T-helper 17 cell (primary cell): ENCODE results near the gene PGP. TPM values are rescaled to one million over a fixed set of nuclear protein-coding genes. Genes with fewer than 3 reads are reported as not detected.

Experiments used
- ATAC-seq: fragments of 150-1000 bp; cut with Tn5 transposase; 2 replicates; pipeline ENCODE4 v1.10.0; 2021; ENCODE audit warnings: mild to moderate bottlenecking, moderate library complexity
- DNase-seq, 3 donors: peaks; one replicate each; pipeline versions ENCODE4 v3.0.0 to v3.0.0-alpha.2; 2020 to 2021
- H3K9me3 ChIP-seq: one replicate; pipeline ENCODE4 v1.7.0; 2013; ENCODE audit warnings: low read length, mild to moderate bottlenecking; ENCODE audit not compliant: control insufficient read depth, poor library complexity, severe bottlenecking
- H3K27ac Mint-ChIP-seq: one replicate; pipeline ENCODE4 v1.8.0; 2022; ENCODE audit warnings: mild to moderate bottlenecking, moderate library complexity, mixed read lengths
- H3K27me3 Mint-ChIP-seq: one replicate; pipeline ENCODE4 v1.8.0; 2022; ENCODE audit warnings: mixed read lengths
- H3K36me3 Mint-ChIP-seq: one replicate; pipeline ENCODE4 v1.8.0; 2022; ENCODE audit warnings: low read depth, mixed read lengths
- H3K4me1 Mint-ChIP-seq: one replicate; pipeline ENCODE4 v1.8.0; 2022; ENCODE audit warnings: mild to moderate bottlenecking, mixed read lengths
- H3K4me3 Mint-ChIP-seq: one replicate; pipeline ENCODE4 v1.8.0; 2022; ENCODE audit warnings: mild to moderate bottlenecking, moderate library complexity, mixed read lengths
- total RNA-seq, 4 donors: library from RNA in 2 of 4; stranded (reverse) in 2 of 4; gene quantifications; one replicate each; pipeline ENCODE4 v1.2.3 and lab custom pipeline; 2022 to 2026

The PGP gene
- total RNA-seq, 2 donors from 2014 or later: 7.8 to 9.2 TPM

DNA sequence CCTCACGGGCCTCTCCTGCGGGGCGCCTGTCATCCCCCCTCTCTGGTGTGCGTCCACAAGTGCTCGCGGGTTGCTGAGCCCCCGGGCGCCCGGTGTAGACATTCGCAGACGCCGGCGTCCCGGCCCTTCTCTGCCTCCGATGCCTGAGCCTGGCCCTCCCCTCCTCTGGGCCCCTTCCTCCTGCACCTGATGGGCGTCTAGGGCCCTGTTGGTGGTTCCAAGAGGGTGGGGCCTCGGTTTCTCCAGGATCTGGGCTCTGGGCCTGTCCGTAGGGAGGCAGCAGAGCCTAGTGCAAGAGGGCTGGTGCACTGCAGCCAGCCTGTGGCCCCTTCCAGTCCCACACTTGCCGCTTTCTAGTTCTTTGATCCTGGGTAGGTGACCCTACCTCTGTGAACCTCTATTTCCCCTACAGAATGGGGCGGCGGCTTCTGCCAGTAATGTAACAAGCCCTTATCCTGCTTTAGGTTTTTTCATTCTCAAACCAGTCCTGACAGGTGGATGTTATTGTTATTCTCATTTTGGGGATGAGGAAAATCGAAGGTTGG, 9.4 kb upstream of the PGP start:
- ATAC-seq: peak; percentile 14

DNA sequence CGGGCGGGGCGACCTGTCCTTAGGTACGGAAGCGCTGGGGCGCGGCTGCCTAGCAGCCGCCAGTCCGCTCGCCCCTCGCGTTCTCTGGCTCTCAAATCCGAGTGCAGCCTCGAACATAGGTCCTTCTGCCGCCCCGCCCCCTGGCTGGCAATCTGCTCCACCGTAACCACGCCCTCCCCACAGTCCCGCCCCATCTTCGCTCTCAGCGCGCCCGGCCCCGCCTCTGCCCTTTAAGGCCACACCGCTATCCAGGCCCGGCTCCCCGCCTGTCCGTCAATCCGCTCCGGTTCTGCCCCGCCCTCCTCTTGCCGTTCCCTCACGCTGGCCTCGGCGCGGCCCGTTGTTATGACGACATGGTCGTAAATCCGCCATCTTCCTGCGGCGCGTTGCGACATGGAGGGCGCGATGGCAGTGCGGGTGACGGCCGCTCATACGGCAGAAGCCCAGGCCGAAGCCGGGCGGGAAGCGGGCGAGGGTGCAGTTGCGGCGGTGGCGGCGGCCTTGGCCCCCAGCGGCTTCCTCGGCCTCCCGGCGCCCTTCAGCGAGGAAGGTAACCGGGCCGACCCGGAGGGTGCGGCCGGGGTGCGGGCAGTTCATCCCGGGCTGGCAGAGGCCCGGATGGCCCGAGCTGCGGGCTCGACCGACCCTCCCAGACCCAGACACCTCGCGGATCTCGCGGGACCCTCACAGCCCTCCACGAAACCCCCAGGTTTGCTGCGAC, 8.7 kb upstream of the PGP start, which contains the start of gene E4F1:
TSS of gene E4F1 (plus strand) at position 371 of the 721 bp plus-strand sequence. CDS start at position 394, 23 bp downstream.
- Mint-ChIP-seq H3K4me3 (peak within 1 kb of the TSS; percentile 88), H3K4me1 (peaks cover 9% of the 10 kb centered on the region), H3K36me3 (no peaks in the 10 kb centered on the region), H3K27me3 (no peaks in the 10 kb centered on the region), H3K27ac (peak within 1 kb of the TSS; percentile 83)
- ATAC-seq (peak; percentile 98), DNase-seq (peak; percentile 97 to 99 (median 99))
- no peaks in the 10 kb centered on the region for H3K9me3 ChIP-seq

More for the DNA sequence above, 9.4 kb upstream of the PGP start:
- H3K27me3 Mint-ChIP-seq: no peaks in the 10 kb centered on the region
- peaks cover 9% of the 10 kb centered on the region for H3K4me1 Mint-ChIP-seq
- H3K4me3 Mint-ChIP-seq: peak overlapping the region; percentile 88
- H3K36me3 Mint-ChIP-seq: no peaks in the 10 kb centered on the region
- DNase-seq: no peak
- H3K27ac Mint-ChIP-seq: peak overlapping the region; percentile 83
- no peaks in the 10 kb centered on the region for H3K9me3 ChIP-seq

GRCh38 chr16:2216330-2216729, 1.7 kb upstream of the PGP start:
- Mint-ChIP-seq H3K4me1 (peaks cover 15% of the 10 kb centered on the region), H3K27ac (no peak overlapping the region), H3K4me3 (peak overlapping the region; percentile 45), H3K27me3 (no peaks in the 10 kb centered on the region), H3K36me3 (no peaks in the 10 kb centered on the region)
- no peaks in the 10 kb centered on the region for H3K9me3 ChIP-seq
- ATAC-seq (no peak), DNase-seq (no peak)

DNA sequence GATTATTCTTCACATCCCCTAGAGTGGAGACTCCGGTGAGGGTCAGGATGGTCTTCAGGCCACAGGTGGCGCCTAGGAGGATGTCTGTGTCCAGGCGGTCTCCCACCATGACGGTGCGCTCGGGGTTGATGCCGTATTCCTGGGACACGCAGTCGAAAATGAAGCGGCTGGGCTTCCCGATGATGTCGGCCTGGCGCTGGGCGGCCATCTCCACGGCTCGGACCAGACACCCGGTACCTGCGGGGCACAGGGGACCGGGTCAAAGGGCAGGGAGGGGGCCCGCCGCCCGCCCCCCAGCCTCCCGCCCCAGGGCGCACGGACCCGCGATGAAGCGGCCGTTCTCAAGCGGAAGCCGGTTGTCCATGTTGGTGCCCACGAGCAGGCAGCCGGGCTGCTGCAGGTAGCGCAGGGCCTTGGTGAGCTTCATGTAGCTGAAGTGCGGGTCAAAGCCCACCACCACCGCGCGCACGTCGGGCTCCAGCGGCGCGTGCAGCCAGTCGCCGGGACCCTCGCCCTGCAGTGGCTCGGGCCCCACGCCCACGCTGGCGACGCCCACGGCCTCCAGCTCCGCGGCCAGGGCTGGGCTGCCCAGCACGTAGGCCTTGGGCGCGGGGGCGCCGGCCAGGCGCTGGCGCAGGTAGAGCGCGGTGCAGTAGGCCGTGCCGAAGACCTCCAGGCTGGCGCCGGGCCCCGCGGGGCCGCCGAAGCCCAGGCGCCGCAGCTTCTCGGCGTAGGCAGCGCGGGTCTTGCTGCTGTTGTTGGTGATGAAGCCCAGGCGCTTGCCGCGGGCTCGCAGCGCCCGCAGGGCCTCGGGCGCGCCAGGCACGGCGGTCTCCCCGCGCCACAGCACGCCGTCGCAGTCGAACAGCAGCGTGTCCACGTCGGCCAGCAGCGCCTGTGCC, 572 bp downstream of the PGP start:
- ATAC-seq (no peak), DNase-seq (no peak)
- Mint-ChIP-seq H3K4me1 (peaks cover 15% of the 10 kb centered on the region), H3K4me3 (peak overlapping the region; percentile 87), H3K27ac (peak overlapping the region; percentile 65), H3K27me3 (no peaks in the 10 kb centered on the region), H3K36me3 (no peaks in the 10 kb centered on the region)
- H3K9me3 ChIP-seq: no peaks in the 10 kb centered on the region

DNA sequence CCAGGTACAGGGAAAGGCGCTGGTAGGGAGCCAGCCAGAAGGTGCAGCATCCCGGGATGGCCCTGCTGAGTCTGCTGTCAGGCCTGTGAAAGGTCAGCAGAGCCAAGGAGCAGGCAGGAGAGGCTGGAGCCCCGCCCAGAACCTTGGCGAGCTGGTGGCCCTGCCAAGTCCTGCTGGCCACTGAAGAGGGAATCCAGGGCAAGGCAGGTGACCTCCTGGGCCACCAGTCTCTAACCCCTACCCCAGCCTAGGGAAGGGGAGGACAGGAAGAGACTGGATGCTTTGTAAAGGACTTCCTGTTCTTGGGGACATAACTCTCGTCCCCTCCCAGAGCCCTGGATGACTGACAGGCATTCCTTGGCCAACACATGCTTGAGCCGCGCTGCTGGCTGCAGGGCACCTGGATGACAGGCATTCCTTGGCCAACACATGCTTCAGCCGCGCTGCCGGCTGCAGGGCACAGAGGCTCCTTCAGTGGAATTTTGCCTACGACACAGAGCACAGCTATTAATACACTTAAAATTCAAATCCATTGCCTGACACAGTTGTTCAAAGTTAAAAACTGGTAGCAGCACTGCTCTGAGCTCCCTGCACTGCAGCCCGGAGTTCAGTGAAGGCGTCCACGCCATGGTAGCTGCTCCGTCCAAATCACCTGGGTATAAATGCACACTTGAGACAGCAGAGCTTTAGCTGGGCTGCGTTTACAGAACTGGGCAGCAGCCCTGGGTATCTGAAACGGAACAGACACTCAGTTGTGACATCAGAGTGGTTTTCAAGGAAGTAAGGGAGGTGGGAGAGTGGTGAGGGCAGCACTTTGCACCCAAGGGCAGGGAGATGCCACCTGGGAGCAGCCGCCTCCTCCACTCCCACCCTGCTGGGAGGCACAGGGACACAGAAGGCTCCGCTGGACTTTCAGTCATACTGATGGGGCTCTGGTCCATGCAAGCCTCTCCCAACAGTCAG, 2.0 kb downstream of the PGP start:
- H3K27ac Mint-ChIP-seq: no peak overlapping the region

GRCh38 chr16:2211923-2212347, 2.7 kb downstream of the PGP start:
- H3K36me3 Mint-ChIP-seq: peaks cover 6% of the 10 kb centered on the region
- no peak for ATAC-seq
- H3K4me3 Mint-ChIP-seq: no peak overlapping the region
- H3K4me1 Mint-ChIP-seq: peaks cover 23% of the 10 kb centered on the region
- no peaks in the 10 kb centered on the region for H3K9me3 ChIP-seq
- no peaks in the 10 kb centered on the region for H3K27me3 Mint-ChIP-seq
- H3K27ac Mint-ChIP-seq: no peak overlapping the region
- no peak for DNase-seq

More for the DNA sequence above, 2.0 kb downstream of the PGP start:
- DNase-seq (no peak), ATAC-seq (no peak)
- H3K4me1 Mint-ChIP-seq: peaks cover 21% of the 10 kb centered on the region
- peaks cover 3% of the 10 kb centered on the region for H3K36me3 Mint-ChIP-seq
- no peaks in the 10 kb centered on the region for H3K27me3 Mint-ChIP-seq
- H3K9me3 ChIP-seq: no peaks in the 10 kb centered on the region
- peak overlapping the region; percentile 87 for H3K4me3 Mint-ChIP-seq

- H3K27ac Mint-ChIP-seq: no peak within 1 kb of the TSS
- H3K36me3 Mint-ChIP-seq: peaks cover 6% of the 10 kb centered on the region
- DNase-seq: no peak
- no peaks in the 10 kb centered on the region for H3K27me3 Mint-ChIP-seq
- peaks cover 25% of the 10 kb centered on the region for H3K4me1 Mint-ChIP-seq
- no peak for ATAC-seq
- peak within 1 kb of the TSS; percentile 19 for H3K4me3 Mint-ChIP-seq
- no peaks in the 10 kb centered on the region for H3K9me3 ChIP-seq
Observed at GRCh38 chr16:2210386-2211365, 4.0 kb downstream of the PGP start, which contains the start of gene BRICD5. TSS of gene BRICD5 (minus strand) at chr16:2210863. CDS start at chr16:2210833, 30 bp downstream.

DNA sequence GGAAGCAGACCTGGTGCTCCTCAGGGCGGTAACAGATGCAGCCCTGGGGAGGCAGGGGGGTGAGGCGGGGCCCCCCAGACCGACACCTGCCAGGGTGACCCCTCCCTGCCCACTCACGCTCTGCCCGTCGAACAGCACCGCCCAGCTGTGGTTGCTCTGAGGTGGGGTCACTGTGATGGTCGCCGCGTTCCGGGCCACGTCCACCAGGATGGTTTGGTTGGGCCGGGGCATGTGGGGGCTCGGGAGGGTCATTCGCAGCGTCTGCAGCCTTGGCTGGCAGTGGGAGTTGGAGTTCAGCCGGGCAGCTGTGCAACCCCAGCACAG, 4.7 kb downstream of the PGP start:
- H3K27me3 Mint-ChIP-seq: no peaks in the 10 kb centered on the region
- peaks cover 6% of the 10 kb centered on the region for H3K36me3 Mint-ChIP-seq
- DNase-seq (no peak), ATAC-seq (no peak)
- H3K4me1 Mint-ChIP-seq: peaks cover 24% of the 10 kb centered on the region
- H3K9me3 ChIP-seq: no peaks in the 10 kb centered on the region
- no peak overlapping the region for H3K4me3 Mint-ChIP-seq
- no peak overlapping the region for H3K27ac Mint-ChIP-seq

GRCh38 chr16:2209258-2210008, 5.2 kb downstream of the PGP start:
- Mint-ChIP-seq H3K4me3 (no peak overlapping the region), H3K4me1 (peaks cover 26% of the 10 kb centered on the region), H3K27ac (no peak overlapping the region), H3K27me3 (no peaks in the 10 kb centered on the region), H3K36me3 (peaks cover 6% of the 10 kb centered on the region)
- no peak for DNase-seq
- H3K9me3 ChIP-seq: no peaks in the 10 kb centered on the region
- ATAC-seq: no peak

DNA sequence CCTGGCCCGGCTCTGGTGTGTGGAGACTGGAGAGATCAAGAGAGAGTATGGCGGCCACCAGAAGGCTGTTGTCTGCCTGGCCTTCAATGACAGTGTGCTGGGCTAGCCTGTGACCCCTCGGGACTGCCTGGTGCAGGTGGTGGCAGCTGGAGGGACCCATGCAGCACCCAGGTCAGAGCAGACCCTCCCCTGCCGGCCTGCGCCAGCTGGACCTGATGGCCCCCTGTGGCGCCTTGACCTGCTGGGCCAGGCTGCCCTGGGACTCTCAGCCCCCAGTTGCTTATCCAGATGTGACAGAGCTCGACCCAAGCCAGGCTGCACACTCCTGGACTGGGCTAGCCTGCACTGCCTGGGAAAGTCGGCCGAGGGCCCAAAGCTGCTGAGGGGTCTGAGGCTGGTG, 5.9 kb downstream of the PGP start:
- no peaks in the 10 kb centered on the region for H3K27me3 Mint-ChIP-seq
- H3K4me3 Mint-ChIP-seq: no peak overlapping the region
- H3K27ac Mint-ChIP-seq: no peak overlapping the region
- H3K4me1 Mint-ChIP-seq: peaks cover 27% of the 10 kb centered on the region
- no peaks in the 10 kb centered on the region for H3K9me3 ChIP-seq
- ATAC-seq (no peak), DNase-seq (no peak)
- H3K36me3 Mint-ChIP-seq: peaks cover 6% of the 10 kb centered on the region

GRCh38 chr16:2208308-2208707, 6.3 kb downstream of the PGP start:
- H3K4me3 Mint-ChIP-seq: no peak overlapping the region
- ATAC-seq: no peak
- H3K36me3 Mint-ChIP-seq: peaks cover 6% of the 10 kb centered on the region
- DNase-seq: no peak
- H3K9me3 ChIP-seq: no peaks in the 10 kb centered on the region
- no peak overlapping the region for H3K27ac Mint-ChIP-seq
- H3K4me1 Mint-ChIP-seq: peaks cover 23% of the 10 kb centered on the region
- H3K27me3 Mint-ChIP-seq: no peaks in the 10 kb centered on the region
